AG09309 (cell line): ENCODE measurements around the gene BNC2.
"Not testable (repeated sequence)": the region's sequence is repeated elsewhere in the genome, so short reads cannot be mapped to it uniquely, and the experiment has no call there.

Source experiments
- DNase-seq: peaks from one replicate; pipeline ENCODE4 v3.0.0-alpha.2; 2010; ENCODE audit warnings: low read depth
- H3K4me3 ChIP-seq: 2 replicates; pipeline ENCODE4 v1.5.1; 2011; ENCODE audit warnings: mild to moderate bottlenecking, low read depth, low read length, moderate library complexity; ENCODE audit not compliant: control insufficient read depth
- CTCF ChIP-seq: IDR thresholded peaks from 2 replicates; pipeline ENCODE4 v1.5.1; 2011; ENCODE audit warnings: mild to moderate bottlenecking, low read depth, low read length, inconsistent platforms; ENCODE audit not compliant: insufficient read depth, control insufficient read depth; ENCODE audit errors: missing control alignments

The BNC2 gene

DNA sequence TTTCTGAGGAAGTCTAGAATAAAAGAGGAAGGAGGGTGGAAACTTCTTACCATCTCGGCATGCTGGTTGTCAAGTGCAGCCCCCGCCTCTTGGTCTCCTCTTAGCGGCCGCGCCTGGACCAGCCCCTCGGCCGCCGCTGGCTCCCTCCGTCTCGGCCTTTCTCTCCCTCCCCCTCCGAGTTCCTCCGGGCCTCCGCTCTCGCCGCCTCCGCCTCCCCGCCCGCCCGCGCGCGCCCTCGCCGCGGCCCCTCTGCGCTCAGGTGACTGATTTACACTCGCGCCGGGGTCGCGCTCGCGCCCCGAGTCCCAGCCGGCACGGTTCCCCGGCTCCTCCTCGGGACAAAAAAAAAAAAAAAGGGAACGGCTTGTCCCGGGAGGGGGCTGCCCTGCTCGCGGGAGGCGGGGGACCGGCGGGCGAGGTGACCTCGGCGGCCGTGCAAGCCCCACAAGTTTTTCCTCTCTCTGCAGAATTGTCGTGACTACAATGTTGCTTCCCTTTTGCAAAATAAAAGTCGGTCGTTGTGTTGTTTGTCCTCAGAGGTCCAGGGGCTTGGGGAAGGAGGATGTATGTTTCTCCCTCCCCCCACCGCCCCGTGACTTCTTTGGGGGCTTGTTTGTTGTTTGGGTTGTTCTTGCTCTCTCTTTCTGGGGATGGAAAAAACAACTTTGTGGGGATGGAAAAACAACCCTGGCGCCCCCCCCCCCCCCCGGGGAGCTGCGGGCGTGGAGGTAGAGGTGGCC, at the start of gene BNC2:
BNC2 (minus strand) TSS at position 75 of the 740 bp plus-strand sequence; CDS start at position 53, 22 bp downstream.
- H3K4me3 ChIP-seq: peak within 1 kb of the TSS; percentile 96
- no peak for DNase-seq
- no peak for TF ChIP-seq CTCF

- no peak for DNase-seq
- no peak for TF ChIP-seq CTCF
- H3K4me3 ChIP-seq: no peak overlapping the region
Observed at GRCh38 chr9:16918920-16919319, 48.5 kb upstream of the BNC2 start.

DNA sequence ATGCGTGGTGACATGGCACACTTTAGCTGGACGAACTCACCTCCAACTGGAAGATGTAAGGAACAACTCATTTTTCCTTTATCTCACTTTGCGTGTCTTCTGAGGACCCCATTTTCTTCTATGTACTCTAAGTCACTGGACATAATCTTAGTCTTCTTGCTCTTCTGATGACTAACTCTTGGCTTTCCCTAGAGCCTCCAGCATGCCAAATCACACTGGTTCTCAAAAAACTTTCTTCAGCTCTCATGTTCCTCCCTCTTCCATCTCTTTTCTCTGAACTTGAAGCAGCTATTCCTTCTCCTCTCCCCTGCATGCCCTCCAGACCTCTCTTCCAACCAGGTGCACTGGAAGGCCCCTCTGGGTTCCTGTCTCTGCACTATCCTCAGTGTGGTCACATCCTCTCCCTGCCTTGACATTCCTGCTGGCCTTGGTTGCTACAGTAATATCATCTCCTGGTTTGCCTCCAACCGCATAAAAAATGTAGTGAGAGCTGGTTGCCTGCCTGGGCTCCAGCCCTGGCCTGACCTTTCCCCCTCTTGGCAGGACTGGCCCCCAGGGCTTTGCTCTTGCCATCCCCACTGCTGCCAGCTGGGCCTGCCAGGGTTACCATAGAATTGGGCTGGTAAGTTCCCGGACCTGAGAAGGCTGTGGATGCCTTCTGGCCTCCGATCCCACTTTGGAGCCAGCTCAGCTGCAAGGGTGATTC, 44.8 kb upstream of the BNC2 start:
- DNase-seq: no peak
- no peak overlapping the region for H3K4me3 ChIP-seq
- TF ChIP-seq CTCF: no peak

DNA sequence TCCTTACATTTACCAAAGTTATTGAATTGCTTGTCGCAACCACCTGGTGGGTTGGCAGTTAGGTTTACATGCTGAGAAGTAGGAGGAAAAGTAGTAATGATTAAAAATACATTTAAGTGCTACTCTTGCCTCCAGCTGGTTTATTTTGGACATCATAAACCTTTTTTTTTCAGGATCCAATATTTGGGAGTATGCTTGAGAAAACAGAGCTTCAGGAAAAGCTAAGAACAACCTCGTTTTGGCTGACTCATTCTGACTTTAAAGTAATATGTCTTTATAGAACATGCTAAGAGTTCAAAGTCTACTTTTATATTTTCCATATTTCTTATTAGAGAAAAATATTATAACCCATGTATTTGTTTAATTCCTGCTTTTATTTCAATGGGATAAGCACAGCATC, 41.7 kb upstream of the BNC2 start:
- no peak for DNase-seq
- no peak overlapping the region for H3K4me3 ChIP-seq
- no peak for TF ChIP-seq CTCF

DNA sequence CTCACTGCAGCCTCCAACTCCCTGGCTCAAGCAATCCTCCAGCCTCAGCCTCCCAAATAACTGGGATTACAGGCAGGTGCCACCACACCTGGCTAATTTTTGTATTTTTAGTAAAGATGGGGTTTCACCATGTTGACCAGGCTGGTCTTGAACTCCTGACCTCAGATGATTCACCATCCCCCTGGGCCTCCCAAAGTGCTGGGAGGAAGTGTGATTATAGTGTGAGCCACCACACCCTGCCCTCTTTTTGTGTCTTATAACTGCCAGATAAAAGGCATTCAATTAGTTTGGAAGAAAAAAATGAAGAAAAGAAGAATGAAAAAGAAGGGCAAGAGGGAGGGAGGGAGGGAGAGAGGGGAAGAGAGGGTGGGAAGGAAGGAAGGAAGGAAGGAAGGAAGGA, 37.7 kb upstream of the BNC2 start:
- H3K4me3 ChIP-seq, DNase-seq: not testable (repeated sequence)

DNA sequence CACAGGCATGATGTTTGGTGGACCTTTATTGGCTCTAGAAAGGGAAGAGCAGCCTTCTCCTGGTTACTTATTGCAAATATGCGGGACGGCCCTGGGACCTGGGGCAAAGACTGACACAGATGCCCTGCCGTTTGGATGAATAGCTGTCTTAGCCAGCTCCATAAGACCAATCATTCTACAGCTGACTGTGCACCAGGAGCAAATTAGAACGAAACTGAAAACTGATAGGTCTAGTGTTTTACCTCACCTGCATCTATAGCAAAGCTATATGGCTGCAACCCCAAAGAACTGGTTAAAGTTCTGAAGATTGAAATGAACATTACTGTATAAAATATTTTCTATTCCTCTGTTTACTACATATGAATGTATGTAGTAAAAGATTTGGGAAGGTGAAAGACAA, 34.2 kb upstream of the BNC2 start:
- no peak for DNase-seq
- TF ChIP-seq CTCF: no peak
- H3K4me3 ChIP-seq: no peak overlapping the region

DNA sequence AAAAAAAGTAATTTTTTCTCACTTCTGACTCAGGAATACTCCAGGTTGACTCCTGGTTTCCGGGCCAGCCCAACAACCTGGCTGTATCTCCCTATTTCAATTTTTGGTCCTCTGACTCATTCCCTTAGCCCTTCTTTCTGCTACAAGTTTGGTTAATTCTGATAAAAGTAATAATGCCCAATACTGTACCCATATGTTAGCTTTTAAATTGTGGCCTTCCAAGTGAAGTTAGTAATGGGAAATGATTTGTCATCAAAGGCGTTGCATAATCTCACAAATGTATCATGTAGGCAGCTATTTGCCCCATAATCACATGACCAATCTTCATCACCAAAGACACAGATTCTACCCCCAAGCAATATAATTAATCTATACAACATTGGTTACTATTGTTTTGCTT, 31.1 kb upstream of the BNC2 start:
- peak; percentile 55 for DNase-seq
- H3K4me3 ChIP-seq: no peak overlapping the region
- TF ChIP-seq CTCF: no peak
